ENCODE data around the gene POLR2E. TPM values are rescaled to one million over a fixed set of nuclear protein-coding genes. Genes with fewer than 3 reads are reported as not detected.

Gene POLR2E
- total RNA-seq, 1 experiment from 2014 or later: 141 TPM

DNA sequence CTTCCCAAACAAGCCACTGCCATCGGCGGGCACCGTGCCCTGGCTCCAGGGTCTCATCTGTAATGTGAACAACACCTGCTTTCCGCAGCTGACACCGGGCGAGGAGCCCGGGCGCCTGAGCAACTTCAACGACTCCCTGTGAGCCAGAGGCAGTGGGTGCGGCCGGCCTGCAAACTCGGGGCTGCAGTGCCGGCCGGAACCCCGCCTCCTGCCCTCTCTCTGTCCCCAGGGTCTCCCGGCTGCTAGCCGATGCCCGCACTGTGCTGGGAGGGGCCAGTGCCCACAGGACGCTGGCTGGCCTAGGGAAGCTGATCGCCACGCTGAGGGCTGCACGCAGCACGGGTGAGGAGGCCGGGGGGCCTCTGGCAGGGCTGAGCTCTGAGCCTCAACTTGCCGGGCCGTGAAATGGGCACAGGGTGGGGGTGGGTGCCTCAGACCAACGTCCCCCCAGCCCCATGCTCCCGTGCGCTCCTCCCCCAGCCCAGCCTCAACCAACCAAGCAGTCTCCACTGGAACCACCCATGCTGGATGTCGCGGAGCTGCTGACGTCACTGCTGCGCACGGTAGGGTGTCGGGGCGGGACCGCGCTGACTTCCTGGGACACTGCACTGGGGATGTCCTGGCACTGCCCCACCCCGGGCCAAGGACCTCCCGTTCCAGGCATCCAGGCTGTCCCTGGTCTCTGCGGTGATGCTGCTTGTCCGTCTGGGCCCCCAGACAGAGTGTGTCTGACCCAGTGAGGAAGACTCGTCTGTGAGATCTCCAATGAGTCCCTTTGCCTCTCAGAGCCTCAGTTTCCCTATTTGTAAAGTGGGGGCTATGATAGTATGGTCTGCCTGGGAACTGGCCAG lies 53.1 kb downstream of the POLR2E start:
- H3K27ac Mint-ChIP-seq (ENCODE audit: unreplicated experiment): no peak overlapping the region
- peaks cover 9% of the 10 kb centered on the region for H3K4me1 Mint-ChIP-seq (ENCODE audit: low read depth, unreplicated experiment)
- TF ChIP-seq, protein P1, sequence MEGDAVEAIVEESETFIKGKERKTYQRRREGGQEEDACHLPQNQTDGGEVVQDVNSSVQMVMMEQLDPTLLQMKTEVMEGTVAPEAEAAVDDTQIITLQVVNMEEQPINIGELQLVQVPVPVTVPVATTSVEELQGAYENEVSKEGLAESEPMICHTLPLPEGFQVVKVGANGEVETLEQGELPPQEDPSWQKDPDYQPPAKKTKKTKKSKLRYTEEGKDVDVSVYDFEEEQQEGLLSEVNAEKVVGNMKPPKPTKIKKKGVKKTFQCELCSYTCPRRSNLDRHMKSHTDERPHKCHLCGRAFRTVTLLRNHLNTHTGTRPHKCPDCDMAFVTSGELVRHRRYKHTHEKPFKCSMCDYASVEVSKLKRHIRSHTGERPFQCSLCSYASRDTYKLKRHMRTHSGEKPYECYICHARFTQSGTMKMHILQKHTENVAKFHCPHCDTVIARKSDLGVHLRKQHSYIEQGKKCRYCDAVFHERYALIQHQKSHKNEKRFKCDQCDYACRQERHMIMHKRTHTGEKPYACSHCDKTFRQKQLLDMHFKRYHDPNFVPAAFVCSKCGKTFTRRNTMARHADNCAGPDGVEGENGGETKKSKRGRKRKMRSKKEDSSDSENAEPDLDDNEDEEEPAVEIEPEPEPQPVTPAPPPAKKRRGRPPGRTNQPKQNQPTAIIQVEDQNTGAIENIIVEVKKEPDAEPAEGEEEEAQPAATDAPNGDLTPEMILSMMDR (IDR thresholded peaks at IDR 0.05; ENCODE audit: unreplicated experiment): no peak
- H3K9me3 Mint-ChIP-seq (ENCODE audit: low read depth, unreplicated experiment): no peaks in the 10 kb centered on the region
- H3K4me3 Mint-ChIP-seq (ENCODE audit: low read depth, unreplicated experiment): peak overlapping the region; percentile 86
- no peaks in the 10 kb centered on the region for H3K27me3 Mint-ChIP-seq (ENCODE audit: unreplicated experiment)
- intact Hi-C loops (cut with micrococcal nuclease; ENCODE audit: unreplicated experiment): no loop called here
- CTCF ChIA-PET: interaction anchor here (0.6 kb wide), 2 partner anchors 55 to 74 kb away, joined by 3 to 6 read pairs; no protein-coding TSS in a partner anchor
- H3K36me3 Mint-ChIP-seq (ENCODE audit: insufficient read depth, unreplicated experiment): peaks cover 44% of the 10 kb centered on the region
- DNase-seq: no peak
- BruUV-seq (replicated peaks): no TSS peak

DNA sequence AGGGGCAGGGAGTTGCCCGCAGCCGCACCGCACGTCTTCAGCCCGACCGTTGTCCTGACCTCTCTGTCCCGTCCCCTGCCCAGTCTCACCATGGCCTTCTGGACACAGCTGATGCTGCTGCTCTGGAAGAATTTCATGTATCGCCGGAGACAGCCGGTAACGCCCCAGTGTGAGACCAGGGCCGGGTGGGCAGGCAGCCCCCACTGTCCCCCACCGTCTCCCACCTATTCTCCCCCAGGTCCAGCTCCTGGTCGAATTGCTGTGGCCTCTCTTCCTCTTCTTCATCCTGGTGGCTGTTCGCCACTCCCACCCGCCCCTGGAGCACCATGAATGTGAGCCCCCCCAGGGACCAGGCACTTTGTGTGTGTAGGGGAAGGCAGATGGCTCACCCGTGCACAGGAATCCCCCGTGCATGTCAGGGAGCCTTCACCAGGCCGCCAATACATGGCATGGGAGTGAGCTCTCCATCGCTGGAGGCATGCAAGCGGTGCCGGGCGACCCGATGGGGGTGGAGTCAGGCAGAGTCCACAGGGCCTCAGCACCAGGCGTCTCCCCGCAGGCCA lies 53.8 kb downstream of the POLR2E start:
- TF ChIP-seq, protein P1 (IDR thresholded peaks at IDR 0.05; ENCODE audit: unreplicated experiment): no peak
- H3K9me3 Mint-ChIP-seq (ENCODE audit: low read depth, unreplicated experiment): no peaks in the 10 kb centered on the region
- H3K4me3 Mint-ChIP-seq (ENCODE audit: low read depth, unreplicated experiment): peak overlapping the region; percentile 86
- H3K4me1 Mint-ChIP-seq (ENCODE audit: low read depth, unreplicated experiment): peaks cover 9% of the 10 kb centered on the region
- no peak for DNase-seq
- BruUV-seq (replicated peaks): no TSS peak
- CTCF ChIA-PET: interaction anchor here (0.6 kb wide), 1 partner anchor 54 kb away, joined by 6 read pairs; no protein-coding TSS in a partner anchor
- H3K27ac Mint-ChIP-seq (ENCODE audit: unreplicated experiment): peak overlapping the region; percentile 81
- intact Hi-C loops (cut with micrococcal nuclease; ENCODE audit: unreplicated experiment): no loop called here
- no peaks in the 10 kb centered on the region for H3K27me3 Mint-ChIP-seq (ENCODE audit: unreplicated experiment)
- H3K36me3 Mint-ChIP-seq (ENCODE audit: insufficient read depth, unreplicated experiment): peaks cover 51% of the 10 kb centered on the region

DNA sequence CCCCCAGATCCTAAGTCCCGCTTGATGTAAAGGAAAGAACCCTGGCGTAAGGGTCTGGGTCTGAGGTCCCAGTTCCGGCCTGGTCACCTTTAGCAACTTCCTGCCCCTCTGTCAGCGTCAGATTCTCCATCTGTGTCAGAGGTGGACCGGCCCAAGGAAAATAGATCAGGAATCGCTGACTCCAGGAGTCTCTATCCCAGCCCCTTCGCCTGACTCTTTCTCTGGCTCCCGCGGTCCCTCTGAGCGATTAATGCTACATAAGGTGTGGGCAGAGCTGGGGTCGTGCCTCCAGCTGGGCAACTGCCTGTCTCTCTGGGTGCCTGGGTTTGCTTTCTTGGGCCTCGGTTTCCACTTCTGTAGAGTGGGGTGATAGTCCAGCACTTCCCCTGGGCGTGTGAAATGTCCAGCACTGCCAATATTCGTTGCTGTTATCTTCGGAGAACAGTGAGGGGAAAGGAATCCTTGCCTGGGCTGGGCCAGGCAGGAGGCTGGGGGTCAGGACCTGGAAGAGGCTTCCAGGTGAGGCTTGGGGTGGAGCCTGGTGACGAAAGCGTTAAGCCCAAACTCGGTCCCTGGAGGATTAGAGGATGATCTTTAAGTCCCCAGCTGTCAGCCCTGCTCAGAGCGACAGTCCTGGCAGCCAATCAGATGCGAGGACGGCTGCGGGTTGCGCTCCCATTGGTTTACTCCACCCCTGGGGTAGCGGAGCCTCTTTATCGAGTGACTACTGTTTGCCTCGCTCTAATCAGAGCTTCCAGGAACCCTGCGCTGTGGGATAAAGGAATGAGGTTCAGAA lies 54.5 kb downstream of the POLR2E start:
- BruUV-seq (replicated peaks): no TSS peak
- CTCF ChIA-PET: no interaction called here
- Mint-ChIP-seq H3K9me3 (ENCODE audit: low read depth, unreplicated experiment) (no peaks in the 10 kb centered on the region), H3K36me3 (ENCODE audit: insufficient read depth, unreplicated experiment) (peaks cover 58% of the 10 kb centered on the region), H3K4me1 (ENCODE audit: low read depth, unreplicated experiment) (peaks cover 9% of the 10 kb centered on the region), H3K4me3 (ENCODE audit: low read depth, unreplicated experiment) (peak overlapping the region; percentile 86), H3K27ac (ENCODE audit: unreplicated experiment) (peak overlapping the region; percentile 81), H3K27me3 (ENCODE audit: unreplicated experiment) (no peaks in the 10 kb centered on the region)
- TF ChIP-seq, protein P1 (IDR thresholded peaks at IDR 0.05; ENCODE audit: unreplicated experiment): no peak
- peak; percentile 86 for DNase-seq
- intact Hi-C loops (cut with micrococcal nuclease; ENCODE audit: unreplicated experiment): no loop called here

GRCh38 chr19:1039646-1040475 lies 55.3 kb downstream of the POLR2E start, which contains the start of gene ABCA7:
Gene ABCA7 (plus strand): TSS chr19:1040107. CDS start chr19:1041362, 1,255 bp downstream.
- CTCF ChIA-PET: interaction anchor here (0.6 to 1.2 kb wide), 3 partner anchors 11 to 39 kb away, joined by 3 to 13 read pairs (median 4); partner anchors contain the start of gene CNN2
- no peaks in the 10 kb centered on the region for H3K9me3 Mint-ChIP-seq (ENCODE audit: low read depth, unreplicated experiment)
- peaks cover 9% of the 10 kb centered on the region for H3K4me1 Mint-ChIP-seq (ENCODE audit: low read depth, unreplicated experiment)
- peak; percentile 98 for DNase-seq
- peak within 1 kb of the TSS; percentile 81 for H3K27ac Mint-ChIP-seq (ENCODE audit: unreplicated experiment)
- TF ChIP-seq, protein P1 (IDR thresholded peaks at IDR 0.05; ENCODE audit: unreplicated experiment): no peak
- no TSS peak for BruUV-seq (replicated peaks)
- H3K27me3 Mint-ChIP-seq (ENCODE audit: unreplicated experiment): no peaks in the 10 kb centered on the region
- intact Hi-C loops (cut with micrococcal nuclease; ENCODE audit: unreplicated experiment): no loop called here
- H3K36me3 Mint-ChIP-seq (ENCODE audit: insufficient read depth, unreplicated experiment): peaks cover 64% of the 10 kb centered on the region
- H3K4me3 Mint-ChIP-seq (ENCODE audit: low read depth, unreplicated experiment): peak within 1 kb of the TSS; percentile 86
